ENCODE data around the gene BPTF.

- no peak for TF ChIP-seq POLR2AphosphoS5 (IDR thresholded peaks at IDR 0.05; ENCODE audit: borderline replicate concordance, low read depth, low read length)
- no peak for TF ChIP-seq EZH2 (IDR thresholded peaks at IDR 0.05)
- no peak for TF ChIP-seq FOXP2 (optimal IDR thresholded peaks at IDR 0.05; ENCODE audit: control extremely low read depth, extremely low read length, insufficient read depth)
These were observed 174.1 kb downstream of the BPTF start for GRCh38 chr17:67999291-67999911.
